K562 (cell line): ENCODE results near the gene TUBB1. TPM values are rescaled to one million over a fixed set of nuclear protein-coding genes. Genes with fewer than 3 reads are reported as not detected.

ENCODE experiments used
- ATF4 ChIP-seq: fragments of 450-650 bp; formaldehyde crosslinking; IDR thresholded peaks from 2 replicates; pipeline ENCODE4 v1.4.0; 2022; ENCODE audit warnings: mild to moderate bottlenecking, moderate library complexity
- BHLHE40 ChIP-seq: IDR thresholded peaks from 2 replicates; pipeline ENCODE4 v1.6.1; 2011; ENCODE audit warnings: low read length, improper control_type of control experiment
- DNMT1 ChIP-seq: fragments of 450-650 bp; IDR thresholded peaks from 2 replicates; pipeline ENCODE4 v1.6.1; 2016; ENCODE audit warnings: antibody characterized with exemption, mild to moderate bottlenecking
- HDAC3 ChIP-seq: fragments of 450-650 bp; IDR thresholded peaks from 2 replicates; pipeline ENCODE4 v1.6.1; 2018; ENCODE audit warnings: borderline replicate concordance, mild to moderate bottlenecking, moderate library complexity; ENCODE audit not compliant: partially characterized antibody
- HMG20B ChIP-seq: fragments of 250-450 bp; sonication (Bioruptor Pico); IDR thresholded peaks from 2 replicates; pipeline ENCODE4 v1.5.0; 2021; ENCODE audit warnings: mild to moderate bottlenecking
- MAFG ChIP-seq: fragments of 450-650 bp; conservative IDR thresholded peaks from 2 replicates; pipeline ENCODE4 v1.6.1; 2016; ENCODE audit warnings: missing genetic modification characterization, missing compliant biosample characterization
- MAX ChIP-seq: sonication (generic); formaldehyde crosslinking; IDR thresholded peaks from 2 replicates; pipeline ENCODE4 v1.9.0; 2022; ENCODE audit warnings: mild to moderate bottlenecking, missing genetic modification reagents
- MYNN ChIP-seq, 2 experiments: sonication (generic); formaldehyde crosslinking in 1 of 2; IDR thresholded peaks; 2 replicates each; pipeline versions ENCODE4 v1.5.0 to v1.6.1; 2016 to 2020; ENCODE audit warnings: antibody characterized with exemption in 1 of 2, missing genetic modification reagents in 1 of 2
- NCOR1 ChIP-seq: fragments of 450-650 bp; IDR thresholded peaks from 2 replicates; pipeline ENCODE4 v1.6.1; 2016; ENCODE audit warnings: mild to moderate bottlenecking, moderate library complexity
- SOX6 ChIP-seq: fragments of 450-650 bp; IDR thresholded peaks from 2 replicates; pipeline ENCODE4 v1.6.1; 2014; ENCODE audit warnings: mild to moderate bottlenecking
- TAL1 ChIP-seq: fragments of 450-650 bp; IDR thresholded peaks from 2 replicates; pipeline ENCODE4 v1.6.1; 2016; ENCODE audit warnings: mild to moderate bottlenecking
- polyA plus RNA-seq, 8 experiments: library from polyadenylated mRNA; depleted of rRNA in 4 of 8; stranded (reverse) in 5 of 8; unstranded in 3 of 8; fragments of >200 nt; fragmentation: Nextera tagmentation in 2 of 8; fragmentation: Illumina TruSeq in 1 of 8; extraction: Ambion mirVana in 2 of 8; extraction: Trizol in 1 of 8; gene quantifications; 2 replicates each; pipeline versions ENCODE4 v1.2.1 to v1.2.3, GENCODE V29; 2011 to 2014; ENCODE audit warnings: inconsistent platforms in 1 of 8, missing spikeins in 1 of 8
- total RNA-seq, 7 experiments: library from RNA; depleted of rRNA in 6 of 7; stranded (reverse); fragments of >200 nt in 6 of 7; fragmentation: Illumina TruSeq in 2 of 7; extraction: Trizol in 2 of 7; gene quantifications; 2 replicates each; pipeline versions ENCODE4 v1.2.1 to v1.2.3, GENCODE V29; 2011 to 2021; ENCODE audit warnings: low replicate concordance in 1 of 7
- TF ChIP-seq, protein P1 (sequence below): sonication (generic); formaldehyde crosslinking; IDR thresholded peaks from 2 replicates; pipeline ENCODE4 v1.8.1; 2023; ENCODE audit warnings: missing genetic modification reagents, mild to moderate bottlenecking, borderline replicate concordance
- TF ChIP-seq, protein P2 (sequence below): IDR thresholded peaks from 2 replicates; pipeline ENCODE4 v1.6.1; 2014; ENCODE audit warnings: antibody characterized with exemption
- TF ChIP-seq, protein P3 (sequence below): fragments of 250-450 bp; sonication (Bioruptor Pico); IDR thresholded peaks from 2 replicates; pipeline ENCODE4 v1.9.0; 2021; ENCODE audit warnings: mild to moderate bottlenecking, inconsistent platforms
- TF ChIP-seq, protein P4 (sequence below): fragments of 450-650 bp; IDR thresholded peaks from 2 replicates; pipeline ENCODE4 v1.6.1; 2016; ENCODE audit warnings: antibody characterized with exemption

The TUBB1 gene
- total and polyA plus RNA-seq, 9 of the 15 experiments (the other 6 are each of a cell fraction or from before 2014, with no cell fraction given): 1.5 to 3.9 (median 2.4) TPM

DNA sequence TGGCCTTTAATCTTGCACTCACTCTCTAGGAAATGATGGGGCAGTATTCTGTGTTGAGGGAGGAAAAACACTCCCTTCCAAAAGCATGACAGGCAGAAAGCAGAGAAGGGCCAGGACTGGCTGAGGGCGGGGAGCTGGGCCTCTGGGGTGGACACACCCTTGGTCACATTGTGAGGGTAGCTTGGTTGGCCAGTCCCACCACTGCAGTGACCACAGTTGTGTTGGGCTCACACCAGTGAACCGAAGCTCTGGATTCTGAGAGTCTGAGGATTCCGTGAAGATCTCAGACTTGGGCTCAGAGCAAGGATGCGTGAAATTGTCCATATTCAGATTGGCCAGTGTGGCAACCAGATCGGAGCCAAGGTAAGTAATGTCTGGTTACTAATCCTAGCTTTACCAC is at the start of gene TUBB1 (continued):
- TF ChIP-seq, protein P1, sequence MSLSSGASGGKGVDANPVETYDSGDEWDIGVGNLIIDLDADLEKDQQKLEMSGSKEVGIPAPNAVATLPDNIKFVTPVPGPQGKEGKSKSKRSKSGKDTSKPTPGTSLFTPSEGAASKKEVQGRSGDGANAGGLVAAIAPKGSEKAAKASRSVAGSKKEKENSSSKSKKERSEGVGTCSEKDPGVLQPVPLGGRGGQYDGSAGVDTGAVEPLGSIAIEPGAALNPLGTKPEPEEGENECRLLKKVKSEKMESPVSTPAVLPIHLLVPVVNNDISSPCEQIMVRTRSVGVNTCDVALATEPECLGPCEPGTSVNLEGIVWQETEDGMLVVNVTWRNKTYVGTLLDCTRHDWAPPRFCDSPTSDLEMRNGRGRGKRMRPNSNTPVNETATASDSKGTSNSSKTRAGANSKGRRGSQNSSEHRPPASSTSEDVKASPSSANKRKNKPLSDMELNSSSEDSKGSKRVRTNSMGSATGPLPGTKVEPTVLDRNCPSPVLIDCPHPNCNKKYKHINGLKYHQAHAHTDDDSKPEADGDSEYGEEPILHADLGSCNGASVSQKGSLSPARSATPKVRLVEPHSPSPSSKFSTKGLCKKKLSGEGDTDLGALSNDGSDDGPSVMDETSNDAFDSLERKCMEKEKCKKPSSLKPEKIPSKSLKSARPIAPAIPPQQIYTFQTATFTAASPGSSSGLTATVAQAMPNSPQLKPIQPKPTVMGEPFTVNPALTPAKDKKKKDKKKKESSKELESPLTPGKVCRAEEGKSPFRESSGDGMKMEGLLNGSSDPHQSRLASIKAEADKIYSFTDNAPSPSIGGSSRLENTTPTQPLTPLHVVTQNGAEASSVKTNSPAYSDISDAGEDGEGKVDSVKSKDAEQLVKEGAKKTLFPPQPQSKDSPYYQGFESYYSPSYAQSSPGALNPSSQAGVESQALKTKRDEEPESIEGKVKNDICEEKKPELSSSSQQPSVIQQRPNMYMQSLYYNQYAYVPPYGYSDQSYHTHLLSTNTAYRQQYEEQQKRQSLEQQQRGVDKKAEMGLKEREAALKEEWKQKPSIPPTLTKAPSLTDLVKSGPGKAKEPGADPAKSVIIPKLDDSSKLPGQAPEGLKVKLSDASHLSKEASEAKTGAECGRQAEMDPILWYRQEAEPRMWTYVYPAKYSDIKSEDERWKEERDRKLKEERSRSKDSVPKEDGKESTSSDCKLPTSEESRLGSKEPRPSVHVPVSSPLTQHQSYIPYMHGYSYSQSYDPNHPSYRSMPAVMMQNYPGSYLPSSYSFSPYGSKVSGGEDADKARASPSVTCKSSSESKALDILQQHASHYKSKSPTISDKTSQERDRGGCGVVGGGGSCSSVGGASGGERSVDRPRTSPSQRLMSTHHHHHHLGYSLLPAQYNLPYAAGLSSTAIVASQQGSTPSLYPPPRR: no peak
- TF ChIP-seq NCOR1: no peak
- TF ChIP-seq DNMT1: no peak
- 0 out of 2 replicates have a peak, but pooled peaks have one; percentile 29 for TF ChIP-seq MAX
- no peak for TF ChIP-seq SOX6
- TF ChIP-seq, protein P2, sequence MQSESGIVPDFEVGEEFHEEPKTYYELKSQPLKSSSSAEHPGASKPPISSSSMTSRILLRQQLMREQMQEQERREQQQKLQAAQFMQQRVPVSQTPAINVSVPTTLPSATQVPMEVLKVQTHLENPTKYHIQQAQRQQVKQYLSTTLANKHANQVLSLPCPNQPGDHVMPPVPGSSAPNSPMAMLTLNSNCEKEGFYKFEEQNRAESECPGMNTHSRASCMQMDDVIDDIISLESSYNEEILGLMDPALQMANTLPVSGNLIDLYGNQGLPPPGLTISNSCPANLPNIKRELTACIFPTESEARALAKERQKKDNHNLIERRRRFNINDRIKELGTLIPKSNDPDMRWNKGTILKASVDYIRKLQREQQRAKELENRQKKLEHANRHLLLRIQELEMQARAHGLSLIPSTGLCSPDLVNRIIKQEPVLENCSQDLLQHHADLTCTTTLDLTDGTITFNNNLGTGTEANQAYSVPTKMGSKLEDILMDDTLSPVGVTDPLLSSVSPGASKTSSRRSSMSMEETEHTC: no peak
- TF ChIP-seq MYNN (IDR thresholded peaks at IDR 0.05): no peak
- no peak for TF ChIP-seq MYNN (CRISPR knock-in tag; IDR thresholded peaks at IDR 0.05)
- no peak for TF ChIP-seq HDAC3
- peak; percentile 62 for TF ChIP-seq MAFG (tag)
- no peak for TF ChIP-seq HMG20B
- TF ChIP-seq TAL1: no peak
- TF ChIP-seq BHLHE40: 0 out of 2 replicates have a peak, but pooled peaks have one; percentile 9
- TF ChIP-seq, protein P3, sequence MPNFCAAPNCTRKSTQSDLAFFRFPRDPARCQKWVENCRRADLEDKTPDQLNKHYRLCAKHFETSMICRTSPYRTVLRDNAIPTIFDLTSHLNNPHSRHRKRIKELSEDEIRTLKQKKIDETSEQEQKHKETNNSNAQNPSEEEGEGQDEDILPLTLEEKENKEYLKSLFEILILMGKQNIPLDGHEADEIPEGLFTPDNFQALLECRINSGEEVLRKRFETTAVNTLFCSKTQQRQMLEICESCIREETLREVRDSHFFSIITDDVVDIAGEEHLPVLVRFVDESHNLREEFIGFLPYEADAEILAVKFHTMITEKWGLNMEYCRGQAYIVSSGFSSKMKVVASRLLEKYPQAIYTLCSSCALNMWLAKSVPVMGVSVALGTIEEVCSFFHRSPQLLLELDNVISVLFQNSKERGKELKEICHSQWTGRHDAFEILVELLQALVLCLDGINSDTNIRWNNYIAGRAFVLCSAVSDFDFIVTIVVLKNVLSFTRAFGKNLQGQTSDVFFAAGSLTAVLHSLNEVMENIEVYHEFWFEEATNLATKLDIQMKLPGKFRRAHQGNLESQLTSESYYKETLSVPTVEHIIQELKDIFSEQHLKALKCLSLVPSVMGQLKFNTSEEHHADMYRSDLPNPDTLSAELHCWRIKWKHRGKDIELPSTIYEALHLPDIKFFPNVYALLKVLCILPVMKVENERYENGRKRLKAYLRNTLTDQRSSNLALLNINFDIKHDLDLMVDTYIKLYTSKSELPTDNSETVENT (CRISPR knock-in tag): 0 out of 2 replicates have a peak, but pooled peaks have one; percentile 17
- TF ChIP-seq, protein P4, sequence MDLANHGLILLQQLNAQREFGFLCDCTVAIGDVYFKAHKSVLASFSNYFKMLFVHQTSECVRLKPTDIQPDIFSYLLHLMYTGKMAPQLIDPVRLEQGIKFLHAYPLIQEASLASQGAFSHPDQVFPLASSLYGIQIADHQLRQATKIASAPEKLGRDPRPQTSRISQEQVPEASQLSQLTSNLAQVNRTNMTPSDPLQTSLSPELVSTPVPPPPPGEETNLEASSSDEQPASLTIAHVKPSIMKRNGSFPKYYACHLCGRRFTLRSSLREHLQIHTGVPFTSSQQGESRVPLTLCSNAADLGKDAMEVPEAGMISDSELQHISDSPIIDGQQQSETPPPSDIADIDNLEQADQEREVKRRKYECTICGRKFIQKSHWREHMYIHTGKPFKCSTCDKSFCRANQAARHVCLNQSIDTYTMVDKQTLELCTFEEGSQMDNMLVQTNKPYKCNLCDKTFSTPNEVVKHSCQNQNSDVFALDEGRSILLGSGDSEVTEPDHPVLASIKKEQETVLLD: no peak
- 0 out of 2 replicates have a peak, but pooled peaks have one; percentile 11 for TF ChIP-seq ATF4
